Liver (tissue), 3 donors: ENCODE measurements around the gene BSDC1.

Experiments used
- EGR1 ChIP-seq, 2 donors: IDR thresholded peaks; 2 replicates each; pipeline ENCODE4 v1.6.1; 2016 to 2018; ENCODE audit warnings: antibody characterized with exemption in 2 of 2, low read depth in 2 of 2
- JUND ChIP-seq, 2 donors: IDR thresholded peaks; 2 replicates each; pipeline ENCODE4 v1.6.1; 2016; ENCODE audit warnings: antibody characterized with exemption in 2 of 2
- RAD21 ChIP-seq, 2 donors: IDR thresholded peaks; 2 replicates each; pipeline ENCODE4 v1.6.1; 2016; ENCODE audit warnings: antibody characterized with exemption in 2 of 2, mild to moderate bottlenecking in 2 of 2
- TAF1 ChIP-seq: conservative IDR thresholded peaks from 2 replicates; pipeline ENCODE4 v1.6.1; 2016; ENCODE audit warnings: antibody characterized with exemption, mild to moderate bottlenecking
- ZBTB33 ChIP-seq: IDR thresholded peaks from 2 replicates; pipeline ENCODE4 v1.6.1; 2016; ENCODE audit warnings: antibody characterized with exemption
- TF ChIP-seq, protein P1 (sequence below): fragments of 150-350 bp; IDR thresholded peaks from 2 replicates; pipeline ENCODE4 v1.5.1; 2017; ENCODE audit warnings: improper control_type of control experiment, low read depth, low read length; ENCODE audit not compliant: missing input control
- donor health status: healthy.
- donor health status: healthy.

GRCh38 chr1:32386676-32387392 lies 7.4 kb downstream of the BSDC1 start:
- no peak for TF ChIP-seq ZBTB33
- TF ChIP-seq JUND (IDR thresholded peaks at IDR 0.05), result no peak
- TF ChIP-seq EGR1 (IDR thresholded peaks at IDR 0.05; ENCODE audit: low read depth in 2 of 2), result no peak
- TF ChIP-seq RAD21 (IDR thresholded peaks at IDR 0.05), result no peak
- TF ChIP-seq, protein P1, sequence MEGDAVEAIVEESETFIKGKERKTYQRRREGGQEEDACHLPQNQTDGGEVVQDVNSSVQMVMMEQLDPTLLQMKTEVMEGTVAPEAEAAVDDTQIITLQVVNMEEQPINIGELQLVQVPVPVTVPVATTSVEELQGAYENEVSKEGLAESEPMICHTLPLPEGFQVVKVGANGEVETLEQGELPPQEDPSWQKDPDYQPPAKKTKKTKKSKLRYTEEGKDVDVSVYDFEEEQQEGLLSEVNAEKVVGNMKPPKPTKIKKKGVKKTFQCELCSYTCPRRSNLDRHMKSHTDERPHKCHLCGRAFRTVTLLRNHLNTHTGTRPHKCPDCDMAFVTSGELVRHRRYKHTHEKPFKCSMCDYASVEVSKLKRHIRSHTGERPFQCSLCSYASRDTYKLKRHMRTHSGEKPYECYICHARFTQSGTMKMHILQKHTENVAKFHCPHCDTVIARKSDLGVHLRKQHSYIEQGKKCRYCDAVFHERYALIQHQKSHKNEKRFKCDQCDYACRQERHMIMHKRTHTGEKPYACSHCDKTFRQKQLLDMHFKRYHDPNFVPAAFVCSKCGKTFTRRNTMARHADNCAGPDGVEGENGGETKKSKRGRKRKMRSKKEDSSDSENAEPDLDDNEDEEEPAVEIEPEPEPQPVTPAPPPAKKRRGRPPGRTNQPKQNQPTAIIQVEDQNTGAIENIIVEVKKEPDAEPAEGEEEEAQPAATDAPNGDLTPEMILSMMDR, result no peak
- no peak for TF ChIP-seq TAF1
